Measurements from ENCODE around the gene EPS8L1.
"Not testable (repeated sequence)": the region's sequence is repeated elsewhere in the genome, so short reads cannot be mapped to it uniquely, and the experiment has no call there.

The EPS8L1 gene

DNA sequence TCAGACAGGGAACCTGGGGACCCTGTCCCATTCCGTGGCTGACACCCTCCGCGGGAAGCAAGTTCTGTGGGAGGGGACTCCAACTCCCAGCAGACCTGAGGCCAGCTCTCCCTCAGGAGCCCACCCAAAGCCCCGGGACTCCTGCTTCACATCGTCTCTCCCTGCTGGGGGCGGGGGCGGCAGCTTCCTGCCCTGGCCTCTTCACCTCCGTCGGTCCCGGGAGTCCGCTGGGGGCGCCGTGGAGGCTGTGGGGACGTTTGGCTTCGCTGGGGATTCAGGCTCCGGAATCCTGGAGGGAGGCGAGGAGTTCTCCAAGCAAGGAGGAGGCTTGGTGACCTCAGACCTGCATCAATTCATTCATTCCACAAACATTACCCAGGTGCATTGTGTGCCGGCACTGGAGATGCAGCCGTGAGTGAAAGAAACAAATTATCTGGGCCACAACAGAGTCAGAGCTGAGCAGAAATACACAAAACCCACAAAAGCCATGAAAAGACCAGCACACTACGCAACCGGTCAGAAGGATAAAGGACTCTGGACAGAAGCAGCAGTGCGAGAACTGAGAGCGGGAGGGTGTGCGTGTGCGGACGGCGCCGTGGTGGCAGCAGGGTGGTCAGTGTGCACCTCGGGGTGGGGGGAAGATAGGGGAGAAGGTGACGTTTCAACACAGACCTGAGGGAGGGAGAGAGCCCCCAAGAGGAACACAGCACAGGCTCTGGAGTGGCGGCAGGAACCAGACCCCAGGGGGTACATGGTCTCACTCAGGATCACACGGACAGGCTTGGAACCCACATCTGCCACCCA is 19.0 kb downstream of the EPS8L1 start:
- no peak for DNase-seq (ENCODE audit: low spot score)

- no peak for DNase-seq (ENCODE audit: low spot score)
These were observed 19.8 kb downstream of the EPS8L1 start for GRCh38 chr19:55095260-55096060.

DNA sequence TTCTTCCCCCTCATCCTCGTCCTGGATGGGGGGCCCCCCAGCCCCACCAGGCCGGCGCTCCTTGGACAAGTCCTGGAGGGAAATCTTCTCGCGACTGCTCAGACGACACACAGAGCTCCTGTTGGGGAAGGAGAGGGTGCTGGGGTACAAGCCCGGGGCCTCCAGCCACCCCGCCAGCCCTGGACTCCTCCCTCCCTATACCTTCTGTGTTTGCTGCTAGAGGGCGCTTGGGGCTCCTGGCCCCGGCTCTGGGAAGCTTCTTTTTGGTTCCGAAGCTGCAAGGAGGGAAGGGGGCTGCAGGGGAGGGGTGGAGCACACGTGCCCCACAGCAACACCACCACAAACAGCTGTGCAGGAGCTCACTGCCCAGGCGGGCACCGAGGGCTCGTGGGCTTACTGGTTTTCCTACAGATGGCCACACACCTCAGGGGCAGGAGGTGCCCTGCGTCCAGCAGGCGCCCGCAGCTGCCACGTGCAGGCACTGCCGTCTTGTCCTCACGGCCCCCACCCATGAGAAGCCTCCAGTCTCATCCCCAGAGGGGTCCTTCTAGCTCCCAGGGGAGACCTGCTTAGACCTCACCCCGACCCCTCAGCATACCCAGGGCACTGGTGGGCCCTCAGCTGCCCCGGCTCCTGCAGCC is 20.5 kb downstream of the EPS8L1 start:
- DNase-seq (ENCODE audit: low spot score), result no peak

DNA sequence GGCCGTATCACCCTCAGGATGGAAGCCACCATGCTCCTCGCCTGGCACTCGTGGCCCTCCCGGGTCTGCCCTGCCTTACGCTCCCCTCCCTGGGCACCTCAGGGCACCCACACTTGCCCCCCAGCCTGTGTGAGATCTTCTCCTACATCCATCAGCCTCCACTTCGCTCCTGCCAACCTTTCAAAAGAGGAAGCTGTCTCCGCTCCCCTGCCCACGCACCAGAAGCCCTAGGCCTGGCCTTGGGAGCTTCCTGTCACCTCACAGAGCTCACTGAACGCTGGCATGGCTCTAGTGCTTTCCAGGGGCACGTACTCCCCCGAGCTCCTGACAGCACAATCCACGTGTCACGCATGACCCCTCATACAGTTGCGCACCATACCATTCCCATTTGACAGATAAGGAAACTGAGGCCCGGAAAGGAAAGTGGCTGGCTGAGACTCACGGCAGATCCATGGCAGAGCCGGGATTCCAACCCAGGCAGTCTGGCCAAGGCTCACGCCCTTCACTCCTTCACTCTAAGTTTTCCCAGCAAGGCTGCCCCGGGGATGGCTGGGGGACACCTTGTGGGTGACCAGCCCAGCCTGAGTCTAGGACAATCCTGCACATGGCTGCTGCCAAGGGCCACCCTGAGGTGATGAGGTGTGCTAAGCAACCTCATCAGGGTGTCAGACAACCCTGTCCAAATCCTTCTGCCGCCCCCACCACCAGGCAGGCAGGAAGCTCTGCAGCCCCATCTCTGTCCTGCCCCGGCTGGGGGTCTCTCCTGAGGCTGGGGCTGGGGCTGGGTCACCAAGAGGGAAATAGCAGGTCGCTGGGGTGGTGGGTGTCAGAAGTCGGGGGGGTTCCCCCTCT is 22.4 kb downstream of the EPS8L1 start:
- no peak for DNase-seq (ENCODE audit: low spot score)

GRCh38 chr19:55098716-55099556 is 23.3 kb downstream of the EPS8L1 start:
- DNase-seq (ENCODE audit: low spot score), result no peak

GRCh38 chr19:55099557-55100506 is 24.2 kb downstream of the EPS8L1 start:
- DNase-seq (ENCODE audit: low spot score), result no peak

GRCh38 chr19:55101261-55101660 is 25.6 kb downstream of the EPS8L1 start:
- DNase-seq (ENCODE audit: low spot score), result no peak

DNA sequence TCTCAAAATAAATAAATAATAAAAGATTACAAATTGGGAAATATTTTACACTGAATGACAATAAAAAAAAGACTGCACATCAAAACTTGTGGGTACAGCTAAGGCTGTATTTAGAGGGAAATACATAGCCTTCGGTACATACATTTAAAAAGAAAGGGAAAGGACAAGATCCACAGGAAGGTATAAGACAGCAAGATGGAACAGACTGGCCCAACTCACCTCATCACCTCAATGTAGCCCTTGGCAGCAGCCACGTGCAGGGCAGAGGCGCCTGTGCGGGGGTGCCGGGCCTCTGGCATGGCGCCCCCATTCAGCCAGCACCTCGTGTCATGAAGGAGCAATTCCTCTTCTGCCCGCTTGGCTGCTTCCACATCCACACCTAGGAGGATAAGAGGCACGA is 27.5 kb downstream of the EPS8L1 start:
- DNase-seq (ENCODE audit: low spot score), result no peak

- no peak for DNase-seq (ENCODE audit: low spot score)
These were observed 29.6 kb downstream of the EPS8L1 start for GRCh38 chr19:55105237-55105636.

- no peak for DNase-seq (ENCODE audit: low spot score)
These were observed 30.9 kb downstream of the EPS8L1 start for GRCh38 chr19:55106591-55106990.

DNA sequence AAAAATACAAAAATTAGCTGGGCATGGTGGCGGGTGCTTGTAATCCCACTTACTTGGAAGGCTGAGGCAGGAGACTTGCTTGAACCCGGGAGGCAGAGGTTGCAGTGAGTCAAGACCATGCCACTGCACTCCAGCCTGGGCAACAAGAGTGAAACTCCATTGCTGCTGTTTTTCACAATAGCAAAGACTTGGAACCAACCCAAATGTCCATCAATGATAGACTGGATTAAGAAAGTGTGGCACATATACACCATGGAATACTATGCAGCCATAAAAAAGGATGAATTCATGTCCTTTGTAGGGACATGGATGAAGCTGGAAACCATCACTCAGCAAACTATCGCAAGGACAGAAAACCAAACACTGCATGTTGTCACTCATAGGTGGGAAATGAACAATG is 31.6 kb downstream of the EPS8L1 start:
- not testable (repeated sequence) for DNase-seq (ENCODE audit: low spot score)

DNA sequence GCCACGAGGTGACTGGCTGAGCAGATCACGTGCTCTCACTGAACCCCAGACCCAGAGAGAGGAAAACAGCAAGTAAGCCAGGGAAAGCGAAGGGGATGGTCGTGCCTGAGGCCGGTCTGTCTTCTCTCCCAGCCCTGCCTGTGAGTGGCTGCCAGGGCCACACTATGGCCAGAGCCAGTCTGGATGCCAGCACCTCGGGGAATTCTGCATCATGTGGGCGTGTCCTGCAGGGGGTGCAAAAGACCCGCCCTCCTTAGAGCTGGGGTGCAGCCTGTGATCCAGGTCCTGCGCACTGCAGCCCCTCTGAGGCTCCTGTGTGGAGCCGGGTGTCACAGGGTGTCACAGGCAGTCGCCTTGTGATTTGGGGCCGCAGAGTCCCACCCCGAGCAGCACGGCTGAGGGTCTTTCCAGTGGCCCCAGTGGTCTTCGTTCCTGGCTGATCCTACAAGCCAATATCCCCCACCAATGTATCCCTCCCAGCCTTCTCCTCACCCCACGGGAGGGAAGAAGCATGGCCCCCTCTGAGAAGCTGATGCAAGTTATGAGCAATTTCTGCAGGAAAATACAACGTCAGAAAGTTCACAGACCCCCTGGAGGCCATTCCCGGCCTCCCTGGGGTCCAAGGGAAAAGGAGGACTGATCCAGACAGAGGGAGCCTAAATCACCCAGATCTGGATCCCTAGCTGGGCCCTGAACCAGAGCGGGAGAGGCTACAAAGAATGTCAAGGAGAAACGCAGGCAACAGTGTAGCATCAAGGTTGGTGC is 34.0 kb downstream of the EPS8L1 start:
- DNase-seq (ENCODE audit: low spot score), result no peak

- no peak for DNase-seq (ENCODE audit: low spot score)
These were observed 35.7 kb downstream of the EPS8L1 start for GRCh38 chr19:55111238-55111831.

DNA sequence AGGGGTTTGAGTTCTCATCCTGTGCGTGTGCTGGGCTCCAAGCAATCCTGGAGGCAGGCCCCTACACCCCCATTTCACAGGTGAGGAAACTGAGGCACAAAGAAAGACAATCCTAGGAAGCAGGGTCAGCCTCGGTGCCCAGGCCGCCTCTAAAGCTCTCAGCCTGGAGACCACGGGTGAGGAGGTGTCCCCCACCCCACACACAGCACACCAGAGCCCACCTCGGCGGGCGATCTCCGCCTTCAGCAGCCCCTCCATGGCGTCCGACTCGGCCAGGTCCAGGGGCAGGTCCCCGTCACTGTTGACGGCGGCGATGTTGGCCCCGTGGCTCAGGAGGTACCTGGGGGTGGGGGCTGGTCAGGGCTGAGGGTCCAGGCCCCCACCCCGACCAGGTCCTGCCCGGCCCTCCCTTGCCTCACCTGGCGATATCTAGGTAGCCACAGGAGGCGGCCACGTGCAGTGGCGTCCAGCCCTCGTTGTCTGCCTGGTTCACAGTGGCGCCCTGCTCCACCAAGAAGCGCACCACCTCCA is 36.6 kb downstream of the EPS8L1 start:
- DNase-seq (ENCODE audit: low spot score), result no peak

DNA sequence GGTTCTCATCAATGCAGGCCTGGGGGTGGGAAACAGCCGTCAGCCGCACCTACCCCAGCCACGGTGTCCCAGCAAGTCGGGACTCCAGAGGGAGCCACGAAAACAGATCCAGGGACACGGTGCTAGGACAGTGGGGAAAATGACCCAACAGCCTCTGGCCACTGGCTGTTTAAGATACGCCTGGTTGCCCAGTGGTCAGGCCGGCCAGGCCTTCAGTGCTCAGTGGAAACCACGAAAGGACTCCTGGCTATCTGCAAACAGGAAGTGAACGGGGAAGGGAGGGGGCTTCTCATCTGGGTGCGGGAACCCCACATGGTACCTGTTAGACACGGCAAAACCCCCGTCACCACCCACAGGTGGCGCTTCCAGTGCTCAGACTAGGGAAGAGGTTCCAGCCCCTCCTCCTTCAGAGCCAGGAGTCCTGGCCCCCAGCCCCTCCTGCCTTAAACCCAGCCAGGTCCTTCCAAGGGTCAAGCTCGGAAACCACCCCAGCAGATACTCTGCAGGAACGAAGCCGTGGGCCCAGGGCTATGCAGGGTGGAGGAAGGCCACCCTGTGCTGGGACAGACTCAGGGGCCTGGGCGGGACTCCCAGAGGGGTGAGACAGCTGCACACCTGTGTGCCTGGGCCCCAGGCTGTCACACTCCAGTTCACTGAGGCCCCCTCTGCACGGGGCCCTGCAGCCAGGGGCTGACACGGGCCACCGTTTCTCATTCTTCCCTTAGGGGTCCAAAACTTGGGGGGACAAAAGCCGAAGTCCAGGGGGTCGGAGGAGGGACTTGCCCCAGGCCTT is 37.3 kb downstream of the EPS8L1 start:
- DNase-seq (ENCODE audit: low spot score), result no peak

DNA sequence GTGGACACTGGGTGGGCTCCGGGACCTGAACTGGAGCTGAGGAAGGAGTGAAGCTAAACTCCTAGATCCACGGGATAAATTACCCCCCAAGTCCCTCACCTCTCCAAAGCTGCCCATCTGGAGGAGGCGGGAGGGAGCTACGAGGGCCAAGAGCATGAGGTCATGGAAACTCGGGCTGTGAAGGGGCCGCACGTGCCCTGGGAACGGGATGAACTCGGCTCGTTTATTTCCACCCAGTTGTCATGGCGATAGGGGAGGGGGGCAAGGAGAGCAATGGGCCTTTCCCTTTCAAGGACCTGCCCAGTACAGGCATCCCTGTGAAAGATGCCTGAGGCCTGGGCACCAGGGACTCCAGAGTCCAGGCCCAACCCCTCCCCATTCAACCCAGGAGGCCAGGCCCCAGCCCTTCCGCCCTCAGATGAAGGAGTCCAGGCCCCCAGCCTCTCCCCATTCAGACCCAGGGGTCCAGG is 37.9 kb downstream of the EPS8L1 start:
- DNase-seq (ENCODE audit: low spot score), result no peak

DNA sequence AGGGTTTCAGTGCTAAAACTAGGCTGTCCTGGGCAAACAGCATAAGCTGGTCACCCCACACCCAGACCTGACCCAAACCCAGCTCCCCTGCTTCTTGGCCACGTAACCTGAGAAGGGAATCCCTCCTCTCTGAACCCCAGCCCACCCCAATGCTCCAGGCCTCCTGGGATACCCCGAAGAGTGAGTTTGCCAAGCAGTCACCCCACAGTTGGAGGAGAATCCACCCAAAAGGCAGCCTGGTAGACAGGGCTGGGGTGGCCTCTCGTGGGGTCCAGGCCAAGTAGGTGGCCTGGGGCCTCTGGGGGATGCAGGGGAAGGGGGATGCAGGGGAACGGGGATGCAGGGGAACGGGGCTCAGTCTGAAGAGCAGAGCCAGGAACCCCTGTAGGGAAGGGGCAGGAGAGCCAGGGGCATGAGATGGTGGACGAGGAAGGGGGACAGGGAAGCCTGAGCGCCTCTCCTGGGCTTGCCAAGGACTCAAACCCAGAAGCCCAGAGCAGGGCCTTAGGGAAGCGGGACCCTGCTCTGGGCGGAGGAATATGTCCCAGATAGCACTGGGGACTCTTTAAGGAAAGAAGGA is 39.0 kb downstream of the EPS8L1 start:
- no peak for DNase-seq (ENCODE audit: low spot score)
